ENCODE data around the gene PDE8A.

- TF ChIP-seq, protein P1, sequence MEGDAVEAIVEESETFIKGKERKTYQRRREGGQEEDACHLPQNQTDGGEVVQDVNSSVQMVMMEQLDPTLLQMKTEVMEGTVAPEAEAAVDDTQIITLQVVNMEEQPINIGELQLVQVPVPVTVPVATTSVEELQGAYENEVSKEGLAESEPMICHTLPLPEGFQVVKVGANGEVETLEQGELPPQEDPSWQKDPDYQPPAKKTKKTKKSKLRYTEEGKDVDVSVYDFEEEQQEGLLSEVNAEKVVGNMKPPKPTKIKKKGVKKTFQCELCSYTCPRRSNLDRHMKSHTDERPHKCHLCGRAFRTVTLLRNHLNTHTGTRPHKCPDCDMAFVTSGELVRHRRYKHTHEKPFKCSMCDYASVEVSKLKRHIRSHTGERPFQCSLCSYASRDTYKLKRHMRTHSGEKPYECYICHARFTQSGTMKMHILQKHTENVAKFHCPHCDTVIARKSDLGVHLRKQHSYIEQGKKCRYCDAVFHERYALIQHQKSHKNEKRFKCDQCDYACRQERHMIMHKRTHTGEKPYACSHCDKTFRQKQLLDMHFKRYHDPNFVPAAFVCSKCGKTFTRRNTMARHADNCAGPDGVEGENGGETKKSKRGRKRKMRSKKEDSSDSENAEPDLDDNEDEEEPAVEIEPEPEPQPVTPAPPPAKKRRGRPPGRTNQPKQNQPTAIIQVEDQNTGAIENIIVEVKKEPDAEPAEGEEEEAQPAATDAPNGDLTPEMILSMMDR (IDR thresholded peaks at IDR 0.05; ENCODE audit: poor library complexity): no peak
- no peak for TF ChIP-seq EZH2phosphoT487 (IDR thresholded peaks at IDR 0.05; ENCODE audit: low read depth, severe bottlenecking, unreplicated experiment)
- TF ChIP-seq EZH2 (IDR thresholded peaks at IDR 0.05; ENCODE audit: borderline replicate concordance): no peak
Observed at GRCh38 chr15:85137489-85138168, 156.0 kb downstream of the PDE8A start.
